HG02623 (cell line): ENCODE measurements around the gene RBM20.

Experiments
- ATAC-seq: cut with Tn5 transposase; IDR thresholded peaks from one replicate; pipeline ENCODE4 v1.9.1; 2021; ENCODE audit warnings: moderate library complexity; ENCODE audit not compliant: unreplicated experiment

RBM20 gene

GRCh38 chr10:110781139-110781538 lies 137.0 kb downstream of the RBM20 start:
- ATAC-seq: no peak

GRCh38 chr10:110782616-110783015 lies 138.5 kb downstream of the RBM20 start:
- ATAC-seq: no peak

GRCh38 chr10:110783509-110784107 lies 139.5 kb downstream of the RBM20 start:
- ATAC-seq: no peak

- no peak for ATAC-seq
Observed at GRCh38 chr10:110784198-110784597, 140.1 kb downstream of the RBM20 start.

GRCh38 chr10:110786172-110786571 lies 142.0 kb downstream of the RBM20 start:
- no peak for ATAC-seq

- no peak for ATAC-seq
Observed at GRCh38 chr10:110788620-110789385, 144.7 kb downstream of the RBM20 start.

GRCh38 chr10:110789604-110790433 lies 145.7 kb downstream of the RBM20 start:
- ATAC-seq: no peak

- ATAC-seq: no peak
Observed at GRCh38 chr10:110790913-110791506, 146.9 kb downstream of the RBM20 start.

GRCh38 chr10:110791541-110792073 lies 147.5 kb downstream of the RBM20 start:
- no peak for ATAC-seq

- no peak for ATAC-seq
Observed at GRCh38 chr10:110792476-110793125, 148.5 kb downstream of the RBM20 start.

GRCh38 chr10:110793128-110793812 lies 149.1 kb downstream of the RBM20 start:
- ATAC-seq: no peak

- no peak for ATAC-seq
Observed at GRCh38 chr10:110793886-110794285, 149.8 kb downstream of the RBM20 start.

- ATAC-seq: no peak
Observed at GRCh38 chr10:110794808-110795207, 150.7 kb downstream of the RBM20 start.

- no peak for ATAC-seq
Observed at GRCh38 chr10:110797416-110797815, 153.3 kb downstream of the RBM20 start.

GRCh38 chr10:110798340-110798739 lies 154.2 kb downstream of the RBM20 start:
- ATAC-seq: no peak

GRCh38 chr10:110802090-110802489 lies 158.0 kb downstream of the RBM20 start:
- ATAC-seq: no peak

- ATAC-seq: peak; percentile 63
Observed at GRCh38 chr10:110802551-110803238, 158.6 kb downstream of the RBM20 start.

GRCh38 chr10:110803239-110803749 lies 159.2 kb downstream of the RBM20 start:
- peak; percentile 61 for ATAC-seq

- ATAC-seq: peak; percentile 44
Observed at GRCh38 chr10:110803830-110804338, 159.7 kb downstream of the RBM20 start.
